Neural cell (in vitro differentiated cells): ENCODE measurements around the gene NMRK2.

Source experiments
- CTCF ChIP-seq: fragments of 450-650 bp; IDR thresholded peaks from 2 replicates; pipeline ENCODE4 v1.5.1; 2014; ENCODE audit warnings: antibody characterized with exemption, mild to moderate bottlenecking, moderate library complexity; ENCODE audit not compliant: poor library complexity, severe bottlenecking
- EZH2 ChIP-seq: fragments of 200-600, 300-800 bp; shearing (Covaris generic), sonication (generic); IDR thresholded peaks from 2 replicates; pipeline ENCODE4 v1.6.1; 2014; ENCODE audit warnings: antibody characterized with exemption, low read length, borderline replicate concordance, mild to moderate bottlenecking; ENCODE audit not compliant: insufficient read depth, poor library complexity, severe bottlenecking
- POLR2AphosphoS5 ChIP-seq: IDR thresholded peaks from 2 replicates; pipeline ENCODE4 v1.6.1; 2012
- REST ChIP-seq: IDR thresholded peaks from 2 replicates; pipeline ENCODE4 v1.6.1; 2012; ENCODE audit warnings: borderline replicate concordance
- SMC3 ChIP-seq: fragments of 450-650 bp; conservative IDR thresholded peaks from 2 replicates; pipeline ENCODE4 v1.6.1; 2014; ENCODE audit warnings: antibody characterized with exemption, mild to moderate bottlenecking, moderate library complexity; ENCODE audit not compliant: poor library complexity
- TAF1 ChIP-seq: IDR thresholded peaks from 2 replicates; pipeline ENCODE4 v1.6.1; 2012; ENCODE audit warnings: low read depth

- TF ChIP-seq CTCF (no peak), SMC3 (no peak), TAF1 (no peak), REST (no peak), EZH2 (no peak), POLR2AphosphoS5 (no peak)
Observed at GRCh38 chr19:3990815-3991117, 57.9 kb downstream of the NMRK2 start.
